GM12878 (cell line): ENCODE data around the gene RGL1. TPM values are rescaled to one million over a fixed set of nuclear protein-coding genes. Genes with fewer than 3 reads are reported as not detected.
A peak's percentile ranks its signal among the peaks of the same experiment; 100 is the strongest.

ENCODE experiments used
- ATAC-seq: fragments of 200-7000 bp; cut with Tn5 transposase; 3 replicates; pipeline ENCODE4 v1.9.1; 2020; ENCODE audit warnings: mild to moderate bottlenecking, moderate library complexity
- BruUV-seq: library from RNA; stranded (reverse); fragments of 400-500 nt; replicated peaks from 2 replicates; lab custom pipeline; 2021; lab: Mats Ljungman, UMichigan
- CTCF ChIA-PET: fragments of 300-600 bp; sonication (Branson Sonifier 250); formaldehyde crosslinking; extraction: SDS; loops from one replicate; lab custom pipeline; 2021; ENCODE audit warnings: inconsistent platforms; lab: Yijun Ruan, JAX
- POLR2A ChIA-PET: fragments of 350-600 bp; formaldehyde crosslinking; extraction: SDS; loops from one replicate; lab custom pipeline; 2021; ENCODE audit warnings: inconsistent platforms; lab: Charles Lee
- RAD21 ChIA-PET: fragments of 300-600 bp; sonication (Branson Sonifier 250); formaldehyde crosslinking; loops from one replicate; lab custom pipeline; 2023; ENCODE audit warnings: antibody characterized with exemption; ENCODE audit not compliant: unreplicated experiment; lab: Charles Lee
- SMC1A ChIA-PET: fragments of 300-600 bp; sonication (Branson Sonifier 250); formaldehyde crosslinking; loops from one replicate; lab custom pipeline; 2023; ENCODE audit not compliant: unreplicated experiment, uncharacterized antibody; lab: Charles Lee
- DNase-seq: peaks from one replicate; pipeline ENCODE4 v3.0.0-alpha.2; 2011; ENCODE audit warnings: low read depth, low spot score
- FAIRE-seq: peaks from 3 replicates; lab custom pipeline; 2011; peaks lifted over from hg19 to GRCh38; lab: Jason Lieb, UNC
- H2AFZ ChIP-seq: 2 replicates; pipeline ENCODE4 v1.6.0; 2011; ENCODE audit warnings: low read depth, low read length, control low read depth; ENCODE audit not compliant: control insufficient read depth
- H3K27ac ChIP-seq: 2 replicates; pipeline ENCODE4 v1.5.1; 2011; ENCODE audit warnings: control low read depth; ENCODE audit not compliant: control insufficient read depth, insufficient read depth
- H3K27me3 ChIP-seq, 2 experiments: replicated peaks in 1 of 2; 2 replicates each; pipeline versions ENCODE4 v1.6.0 to v1.6.1; 2011; ENCODE audit warnings: low read length in 1 of 2; ENCODE audit not compliant: control insufficient read depth in 2 of 2, insufficient read depth in 2 of 2
- H3K36me3 ChIP-seq, 2 experiments: 2 replicates each; pipeline ENCODE4 v1.5.1; 2011; ENCODE audit warnings: low read length in 1 of 2; ENCODE audit not compliant: control insufficient read depth in 2 of 2, insufficient read depth in 2 of 2
- H3K4me1 ChIP-seq: 2 replicates; pipeline ENCODE4 v1.6.1; 2011; ENCODE audit warnings: mild to moderate bottlenecking, low read length, moderate library complexity, mixed read lengths; ENCODE audit not compliant: control insufficient read depth, insufficient read depth
- H3K4me2 ChIP-seq: 2 replicates; pipeline ENCODE4 v1.6.0; 2011; ENCODE audit warnings: control low read depth; ENCODE audit not compliant: control insufficient read depth, insufficient read depth
- H3K4me3 ChIP-seq: fragments of 200-600 bp; sonication (generic); 2 replicates; pipeline ENCODE4 v1.5.1; 2016
- H3K79me2 ChIP-seq: 2 replicates; pipeline ENCODE4 v1.6.0; 2011; ENCODE audit warnings: low read length; ENCODE audit not compliant: control insufficient read depth, insufficient read depth
- H3K9ac ChIP-seq: 2 replicates; pipeline ENCODE4 v1.8.0; 2011; ENCODE audit warnings: low read length, control low read depth, mixed read lengths; ENCODE audit not compliant: control insufficient read depth, insufficient read depth
- H3K9me3 ChIP-seq: replicated peaks from 3 replicates; pipeline ENCODE4 v1.5.1; 2011; ENCODE audit warnings: mild to moderate bottlenecking, low read length; ENCODE audit not compliant: control insufficient read depth, insufficient read depth
- H4K20me1 ChIP-seq: 2 replicates; pipeline ENCODE4 v1.6.0; 2011; ENCODE audit not compliant: control insufficient read depth, insufficient read depth
- ASH2L ChIP-seq: fragments of 300-600, 200-600 bp; sonication (generic); IDR thresholded peaks from 2 replicates; pipeline ENCODE4 v1.6.1; 2017; ENCODE audit warnings: low read depth, mild to moderate bottlenecking, borderline replicate concordance
- HDAC2 ChIP-seq: fragments of 200-600 bp; sonication (generic); IDR thresholded peaks from 2 replicates; pipeline ENCODE4 v1.6.1; 2017
- MEF2B ChIP-seq: fragments of 450-650 bp; IDR thresholded peaks from 2 replicates; pipeline ENCODE4 v1.6.1; 2018; ENCODE audit warnings: mild to moderate bottlenecking, moderate library complexity; ENCODE audit not compliant: partially characterized antibody, poor library complexity, severe bottlenecking
- NFYA ChIP-seq: IDR thresholded peaks from 2 replicates; pipeline ENCODE4 v1.6.1; 2011; ENCODE audit warnings: low read depth, mild to moderate bottlenecking, low read length, improper control_type of control experiment, borderline replicate concordance
- POLR2AphosphoS5 ChIP-seq: IDR thresholded peaks from 2 replicates; pipeline ENCODE4 v1.6.1; 2011; ENCODE audit warnings: mild to moderate bottlenecking, low read length, inconsistent platforms
- SREBF1 ChIP-seq: IDR thresholded peaks from 2 replicates; pipeline ENCODE4 v1.6.1; 2012; ENCODE audit warnings: mild to moderate bottlenecking, low read length
- ZNF24 ChIP-seq: fragments of 450-650 bp; IDR thresholded peaks from 2 replicates; pipeline ENCODE4 v1.6.1; 2017; ENCODE audit warnings: antibody characterized with exemption, mild to moderate bottlenecking
- whole genome bisulfite sequencing: methylation state at CpG from one replicate; pipeline ENCODE4 v1.1.6; 2016; ENCODE audit warnings: low lambda C conversion rate; ENCODE audit not compliant: insufficient replicate concordance, insufficient coverage; ENCODE audit errors: missing lambda C conversion rate; 5-methylcytosine and 5-hydroxymethylcytosine counted together
- in situ Hi-C: fragments of 300-500 bp; cut with MboI; formaldehyde crosslinking; loops from 9 replicates; pipeline ENCODE4 v1.14.3; 2018; ENCODE audit warnings: mixed read lengths
- intact Hi-C: fragments of 100-400 bp; cut with micrococcal nuclease; formaldehyde crosslinking; loops from one replicate; pipeline ENCODE4 v1.14.2; 2022; ENCODE audit not compliant: unreplicated experiment
- polyA plus RNA-seq, 11 experiments: library from polyadenylated mRNA; depleted of rRNA in 4 of 11; unstranded in 6 of 11; stranded (reverse) in 5 of 11; fragments of >200 nt; fragmentation: Nextera tagmentation in 4 of 11; fragmentation: Illumina TruSeq in 1 of 11; extraction: Ambion mirVana in 4 of 11; extraction: Trizol in 1 of 11; gene quantifications; 1 replicate in 1 of 11; 2 replicates in 10 of 11; pipeline versions ENCODE4 v1.2.1 to v1.2.3, GENCODE V29; 2011 to 2016; ENCODE audit warnings: inconsistent platforms in 2 of 11, missing spikeins in 2 of 11, low read depth in 1 of 11
- total RNA-seq, 4 experiments: library from RNA; depleted of rRNA in 3 of 4; stranded (reverse); fragments of >200 nt in 3 of 4; fragmentation: Illumina TruSeq in 1 of 4; extraction: Trizol in 1 of 4; gene quantifications; 2 replicates each; pipeline versions ENCODE4 v1.2.1 to v1.2.3, GENCODE V29; 2013 to 2021
- TF ChIP-seq, protein P1 (sequence below): fragments of 450-650 bp; IDR thresholded peaks from 2 replicates; pipeline ENCODE4 v1.6.1; 2016; ENCODE audit warnings: mild to moderate bottlenecking

Gene RGL1
- total and polyA plus RNA-seq, 10 of the 15 experiments (the other 5 are each of a cell fraction or from before 2014, with no cell fraction given): 8.1 to 25.0 (median 19.0) TPM

DNA sequence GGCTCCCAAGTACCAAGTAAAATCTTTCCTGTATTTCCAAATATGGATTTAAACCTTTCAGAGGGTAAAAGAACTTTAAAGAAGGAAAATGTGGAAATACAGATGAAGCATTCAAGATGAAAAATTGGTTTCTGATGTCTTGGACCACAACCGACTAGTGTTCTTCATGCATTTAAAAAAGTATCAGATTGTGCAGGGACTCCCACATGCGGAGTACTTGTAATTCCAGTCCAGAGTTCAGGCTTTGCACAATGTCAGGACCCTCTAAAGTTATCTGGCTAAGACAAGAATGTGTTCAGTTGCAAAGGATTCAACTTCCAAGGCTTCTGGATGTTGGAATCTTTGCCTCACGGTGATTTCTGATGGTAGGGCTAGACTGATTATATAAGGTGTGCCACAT lies 66.7 kb downstream of the RGL1 start (continued):
- TF ChIP-seq, protein P1, sequence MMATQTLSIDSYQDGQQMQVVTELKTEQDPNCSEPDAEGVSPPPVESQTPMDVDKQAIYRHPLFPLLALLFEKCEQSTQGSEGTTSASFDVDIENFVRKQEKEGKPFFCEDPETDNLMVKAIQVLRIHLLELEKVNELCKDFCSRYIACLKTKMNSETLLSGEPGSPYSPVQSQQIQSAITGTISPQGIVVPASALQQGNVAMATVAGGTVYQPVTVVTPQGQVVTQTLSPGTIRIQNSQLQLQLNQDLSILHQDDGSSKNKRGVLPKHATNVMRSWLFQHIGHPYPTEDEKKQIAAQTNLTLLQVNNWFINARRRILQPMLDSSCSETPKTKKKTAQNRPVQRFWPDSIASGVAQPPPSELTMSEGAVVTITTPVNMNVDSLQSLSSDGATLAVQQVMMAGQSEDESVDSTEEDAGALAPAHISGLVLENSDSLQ: no peak

DNA sequence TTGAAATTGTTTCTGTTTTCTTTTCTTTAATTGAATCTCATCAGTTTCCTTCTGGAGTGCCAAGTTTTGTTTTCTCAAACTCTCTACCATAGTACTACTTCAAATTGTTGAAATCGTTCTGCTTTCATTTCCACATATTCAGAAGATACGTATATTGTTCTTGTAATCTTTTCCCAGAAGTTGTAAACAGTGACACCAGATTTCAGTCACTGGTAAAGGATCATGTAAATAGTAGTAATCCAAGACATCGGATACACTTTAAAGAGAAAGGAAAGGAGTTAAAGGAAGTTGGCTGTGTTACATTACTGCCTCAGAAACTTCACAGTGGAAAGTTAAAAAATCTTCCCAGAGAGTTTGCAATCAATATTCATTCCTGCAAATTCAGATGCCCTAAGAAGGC lies 67.5 kb downstream of the RGL1 start:
- no peak overlapping the region for H2AFZ ChIP-seq
- H3K9ac ChIP-seq: no peak overlapping the region
- no TSS peak for BruUV-seq
- POLR2A ChIA-PET: no interaction called here
- RAD21 ChIA-PET: no interaction called here
- H3K9me3 ChIP-seq: no peaks in the 10 kb centered on the region
- 23% methylated on average over 3 of the region's 3 CpGs for WGBS
- DNase-seq: no peak
- no peaks in the 10 kb centered on the region for H4K20me1 ChIP-seq
- TF ChIP-seq MEF2B (no peak), NFYA (no peak), POLR2AphosphoS5 (no peak), ZNF24 (no peak), ASH2L (no peak), HDAC2 (no peak), SREBF1 (no peak)
- H3K27ac ChIP-seq: peak overlapping the region; percentile 58
- in situ Hi-C loops: no loop called here
- CTCF ChIA-PET: no interaction called here
- H3K4me1 ChIP-seq: peaks cover 4% of the 10 kb centered on the region; the same call in 1 of the 2 replicates
- SMC1A ChIA-PET: no interaction called here
- no peak; the same call in 2 of the 3 replicates for ATAC-seq
- intact Hi-C loops: no loop called here
- no peak overlapping the region; the same call in 1 of the 2 replicates for H3K4me2 ChIP-seq
- peaks cover 5 to 11% of the 10 kb centered on the region in 2 experiments; a peak in 2 of 4 replicates for H3K36me3 ChIP-seq
- peaks cover 5% of the 10 kb centered on the region for H3K79me2 ChIP-seq
- H3K27me3 ChIP-seq: no peaks in the 10 kb centered on the region
- no peak overlapping the region for H3K4me3 ChIP-seq
- FAIRE-seq: peak; percentile 13
